ENCODE measurements around the gene UBTF. TPM values are rescaled to one million over a fixed set of nuclear protein-coding genes. Genes with fewer than 3 reads are reported as not detected.

Gene UBTF
- total and polyA plus RNA-seq, 2 of the 8 experiments (the other 6 are each of a cell fraction or from before 2014, with no cell fraction given), result 14.7 to 106 TPM

GRCh38 chr17:44211281-44212265, 7.9 kb downstream of the UBTF start (continued):
- TF ChIP-seq CTBP2 (IDR thresholded peaks at IDR 0.05; ENCODE audit: borderline replicate concordance, insufficient read depth, insufficient read length, low read length), result no peak
- no peak for TF ChIP-seq SRF (IDR thresholded peaks at IDR 0.05; ENCODE audit: low read depth, low read length)
- TF ChIP-seq ASH2L (IDR thresholded peaks at IDR 0.05; ENCODE audit: low read length), result no peak
- TF ChIP-seq GABPA (IDR thresholded peaks at IDR 0.05; ENCODE audit: borderline replicate concordance, insufficient read depth, low read length), result no peak
